Heart left ventricle (tissue), 16 donors: Measurements from ENCODE around the gene FAM170B. TPM values are rescaled to one million over a fixed set of nuclear protein-coding genes. Genes with fewer than 3 reads are reported as not detected.

Experiments
- ATAC-seq, 4 donors: fragments of 200-7000 bp; cut with Tn5 transposase; one replicate each; pipeline ENCODE4 v1.9.1; 2020 to 2022; ENCODE audit warnings: moderate library complexity in 4 of 4, mild to moderate bottlenecking in 3 of 4, moderate number of reproducible peaks in 1 of 4
- DNase-seq, 5 donors: peaks; one replicate each; pipeline ENCODE4 v3.0.0-alpha.2; 2020
- H3K27ac ChIP-seq, 12 donors: fragments of 200-600 bp; sonication (generic) in 4 of 12; one replicate each; pipeline versions ENCODE4 v1.5.0 to v1.8.0; 2016 to 2022; ENCODE audit warnings: mild to moderate bottlenecking in 2 of 12
- H3K27me3 ChIP-seq, 9 donors: fragments of 200-600 bp; sonication (generic) in 2 of 9; one replicate each; pipeline versions ENCODE4 v1.5.1 to v1.8.0; 2016 to 2022; ENCODE audit warnings: mild to moderate bottlenecking in 3 of 9
- H3K36me3 ChIP-seq, 9 donors: fragments of 200-600 bp; sonication (generic) in 2 of 9; one replicate each; pipeline versions ENCODE4 v1.5.0 to v1.8.0; 2018 to 2022; ENCODE audit warnings: mild to moderate bottlenecking in 2 of 9
- H3K4me1 ChIP-seq, 12 donors: fragments of 200-600 bp; sonication (generic) in 4 of 12; one replicate each; pipeline versions ENCODE4 v1.5.0 to v1.8.0; 2016 to 2022; ENCODE audit warnings: mild to moderate bottlenecking in 3 of 12
- H3K4me3 ChIP-seq, 12 donors: fragments of 200-600 bp; sonication (generic) in 4 of 12; one replicate each; pipeline versions ENCODE4 v1.5.0 to v1.8.0; 2017 to 2022; ENCODE audit warnings: mild to moderate bottlenecking in 9 of 12, moderate library complexity in 4 of 12
- H3K9me3 ChIP-seq, 12 donors: fragments of 200-600 bp; sonication (generic) in 4 of 12; one replicate each; pipeline versions ENCODE4 v1.5.0 to v1.8.0; 2016 to 2022; ENCODE audit warnings: mild to moderate bottlenecking in 1 of 12
- POLR2A ChIP-seq, 2 donors: fragments of 450-650 bp; IDR thresholded peaks; one replicate each; pipeline ENCODE4 v1.6.1; 2017; ENCODE audit warnings: antibody characterized with exemption in 2 of 2, mild to moderate bottlenecking in 2 of 2, moderate library complexity in 2 of 2
- WGBS, 4 donors: extraction: QIAGEN DNeasy Blood & Tissue Kit in 2 of 4; methylation state at CpG; one replicate each; pipeline versions ENCODE4 v1.1.5 to v1.1.7; 2013 to 2018; 5-methylcytosine and 5-hydroxymethylcytosine counted together
- intact Hi-C, 10 donors: fragments of 100-400 bp; cut with DNase I; formaldehyde crosslinking; loops; one replicate each; pipeline versions ENCODE4 v1.11.1 to v1.14.2; 2022
- polyA plus RNA-seq, 2 donors: library from polyadenylated mRNA; stranded (reverse); fragments of 200-250 nt; gene quantifications; one replicate each; pipeline ENCODE4 v1.2.3, GENCODE V29; 2013
- total RNA-seq, 9 donors: library from RNA; depleted of rRNA in 2 of 9; stranded (reverse); fragments of >200 nt in 2 of 9; fragmentation: NEBNext Ultra II Directional in 3 of 9; extraction: Animal tissue kit (Norgen Biotek cat#: 25700) in 3 of 9; gene quantifications; one replicate each; pipeline versions ENCODE4 v1.1.0 to v1.2.4, GENCODE V29; 2016 to 2023
- TF ChIP-seq, protein P1 (sequence below), 12 donors: fragments of 200-600 bp; sonication (generic) in 4 of 12; IDR thresholded peaks; one replicate each; pipeline versions ENCODE4 v1.5.0 to v1.8.0; 2018 to 2022; ENCODE audit warnings: antibody characterized with exemption in 12 of 12, mild to moderate bottlenecking in 5 of 12
- donor health status: ischemic (EF 13 %, LVEDD 7.1; RV severe dilation, severe dysfunction).
- donor health status: healthy with polysubstance abuse.
- donor health status: DM: no; HTN: yes; CAD: no.
- donor health status: DM: no; HTN: no; CAD: no.
- donor health status: ischemic (EF 25% LVEDD 6.9; RV normal size, moderate dysfunction).
- donor health status: ischemic (EF 25% LVEDD 5.7; RV mildly dilated, moderate dysfunction).
- donor health status: healthy.
- donor health status: DM: yes; HTN: yes; CAD: no.
- donor health status: ischemic (EF 35%, LVEDD 5.7; RV mildly dilated, moderate dysfunction).
- donor health status: nonischemic (EF 11% LVEDD 7.7; RV severe dilation, severe dysfunction).
- donor health status: DM: yes; HTN: yes; CAD: no.
- donor health status: PGD.
- donor health status: ischemic (EF 29% LVEDD 5.4; RV normal size, mild dysfunction).
- donor health status: nonischemic (EF 23%, LVEDD 6.1; RV moderate dilation, normal function).

FAM170B gene
- total and polyA plus RNA-seq, 11 donors = not detected

GRCh38 chr10:49167425-49168170, 33.8 kb upstream of the FAM170B start:
- Histone ChIP-seq H3K27me3 (no peaks in the 10 kb centered on the region), H3K36me3 (peaks cover 0 to 30% (median 9%) of the 10 kb centered on the region in 9 donors), H3K9me3 (no peaks in the 10 kb centered on the region), H3K4me3 (no peak overlapping the region), H3K27ac (no peak overlapping the region), H3K4me1 (peaks cover 0 to 39% (median 8%) of the 10 kb centered on the region in 12 donors)
- ATAC-seq (no peak), DNase-seq (no peak)
- intact Hi-C loops = loop anchor here in 2 of 10 donors (10.0 kb wide), 2 partner anchors 283 to 613 kb away; no protein-coding TSS in a partner anchor
- 87 to 90% (median 87%) methylated on average over 11 to 12 of the region's 12 CpGs for WGBS, 4 donors
- no peak for TF ChIP-seq POLR2A (IDR thresholded peaks at IDR 0.05)
- TF ChIP-seq, protein P1, sequence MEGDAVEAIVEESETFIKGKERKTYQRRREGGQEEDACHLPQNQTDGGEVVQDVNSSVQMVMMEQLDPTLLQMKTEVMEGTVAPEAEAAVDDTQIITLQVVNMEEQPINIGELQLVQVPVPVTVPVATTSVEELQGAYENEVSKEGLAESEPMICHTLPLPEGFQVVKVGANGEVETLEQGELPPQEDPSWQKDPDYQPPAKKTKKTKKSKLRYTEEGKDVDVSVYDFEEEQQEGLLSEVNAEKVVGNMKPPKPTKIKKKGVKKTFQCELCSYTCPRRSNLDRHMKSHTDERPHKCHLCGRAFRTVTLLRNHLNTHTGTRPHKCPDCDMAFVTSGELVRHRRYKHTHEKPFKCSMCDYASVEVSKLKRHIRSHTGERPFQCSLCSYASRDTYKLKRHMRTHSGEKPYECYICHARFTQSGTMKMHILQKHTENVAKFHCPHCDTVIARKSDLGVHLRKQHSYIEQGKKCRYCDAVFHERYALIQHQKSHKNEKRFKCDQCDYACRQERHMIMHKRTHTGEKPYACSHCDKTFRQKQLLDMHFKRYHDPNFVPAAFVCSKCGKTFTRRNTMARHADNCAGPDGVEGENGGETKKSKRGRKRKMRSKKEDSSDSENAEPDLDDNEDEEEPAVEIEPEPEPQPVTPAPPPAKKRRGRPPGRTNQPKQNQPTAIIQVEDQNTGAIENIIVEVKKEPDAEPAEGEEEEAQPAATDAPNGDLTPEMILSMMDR (IDR thresholded peaks at IDR 0.05) = no peak

DNA sequence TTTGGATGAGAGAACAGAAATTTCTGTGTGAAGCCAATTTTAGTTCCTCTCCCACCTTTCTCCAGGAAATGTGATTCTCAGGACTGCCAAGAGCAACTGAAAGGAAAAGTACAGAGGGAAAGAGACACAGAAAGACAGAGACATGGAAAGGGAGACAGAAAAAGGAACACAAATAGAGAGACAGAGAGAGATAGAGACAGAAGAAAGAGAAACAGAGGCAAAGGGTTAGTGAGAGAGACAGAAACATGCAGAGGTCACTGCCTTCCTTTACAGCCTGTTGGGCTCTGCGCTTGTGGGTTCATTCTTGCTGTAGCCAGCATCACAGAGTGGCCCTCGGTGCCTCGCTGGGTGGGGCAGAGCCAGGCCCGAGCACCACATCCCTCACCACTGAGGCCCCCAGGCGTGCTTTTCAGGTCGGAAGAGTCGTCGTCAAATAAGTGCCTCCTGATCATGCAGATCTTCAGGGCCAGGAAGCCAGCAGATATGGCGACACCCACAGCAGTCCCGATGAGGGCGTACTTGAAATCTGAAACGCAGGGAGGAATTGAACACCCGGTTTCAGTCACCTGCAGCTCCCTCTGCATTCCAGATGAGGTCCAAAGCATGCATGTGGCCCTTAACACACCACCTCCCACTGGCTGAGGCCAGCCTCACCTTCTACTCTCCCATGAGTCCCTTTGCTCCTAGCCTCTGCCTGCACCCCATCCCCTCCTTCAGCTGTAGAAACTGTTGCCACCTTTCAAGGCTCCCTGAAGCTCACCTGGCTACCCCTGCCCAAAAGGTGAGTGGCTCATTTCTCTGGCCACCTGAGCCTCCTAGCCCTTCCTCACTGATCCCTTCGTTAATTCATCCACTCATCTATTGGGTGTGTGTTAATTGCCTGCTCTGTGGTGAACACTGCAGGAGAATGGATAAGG, 32.9 kb upstream of the FAM170B start:
- WGBS, 4 donors = 86 to 88% (median 88%) methylated on average over 13 to 14 of the region's 14 CpGs
- no peak for TF ChIP-seq POLR2A (IDR thresholded peaks at IDR 0.05)
- TF ChIP-seq, protein P1 (IDR thresholded peaks at IDR 0.05) = no peak
- H3K4me1 ChIP-seq = peaks cover 0 to 36% (median 8%) of the 10 kb centered on the region in 12 donors
- H3K4me3 ChIP-seq = no peak overlapping the region
- no peaks in the 10 kb centered on the region for H3K27me3 ChIP-seq
- H3K36me3 ChIP-seq = peaks cover 0 to 32% (median 9%) of the 10 kb centered on the region in 9 donors
- intact Hi-C loops = loop anchor here in 2 of 10 donors (10.0 kb wide), 2 partner anchors 282 to 612 kb away; no protein-coding TSS in a partner anchor
- DNase-seq (no peak), ATAC-seq (no peak)
- no peaks in the 10 kb centered on the region for H3K9me3 ChIP-seq
- H3K27ac ChIP-seq = no peak overlapping the region

GRCh38 chr10:49165821-49166483, 32.1 kb upstream of the FAM170B start:
- intact Hi-C loops = loop anchor here in 3 of 10 donors (2.0 to 10.0 kb wide), 4 partner anchors 183 to 611 kb away; no protein-coding TSS in a partner anchor
- Histone ChIP-seq H3K4me1 (peaks cover 0 to 36% (median 8%) of the 10 kb centered on the region in 12 donors), H3K4me3 (no peak overlapping the region), H3K36me3 (peaks cover 0 to 36% (median 11%) of the 10 kb centered on the region in 9 donors), H3K27me3 (no peaks in the 10 kb centered on the region), H3K27ac (no peak overlapping the region), H3K9me3 (no peaks in the 10 kb centered on the region)
- DNase-seq = no peak
- TF ChIP-seq, protein P1 (IDR thresholded peaks at IDR 0.05) = no peak
- no peak for TF ChIP-seq POLR2A (IDR thresholded peaks at IDR 0.05)
- ATAC-seq = no peak
- 87 to 92% (median 89%) methylated on average over 14 of the region's 14 CpGs for WGBS, 4 donors
